ENCODE measurements around the gene GJB3.

The GJB3 gene

DNA sequence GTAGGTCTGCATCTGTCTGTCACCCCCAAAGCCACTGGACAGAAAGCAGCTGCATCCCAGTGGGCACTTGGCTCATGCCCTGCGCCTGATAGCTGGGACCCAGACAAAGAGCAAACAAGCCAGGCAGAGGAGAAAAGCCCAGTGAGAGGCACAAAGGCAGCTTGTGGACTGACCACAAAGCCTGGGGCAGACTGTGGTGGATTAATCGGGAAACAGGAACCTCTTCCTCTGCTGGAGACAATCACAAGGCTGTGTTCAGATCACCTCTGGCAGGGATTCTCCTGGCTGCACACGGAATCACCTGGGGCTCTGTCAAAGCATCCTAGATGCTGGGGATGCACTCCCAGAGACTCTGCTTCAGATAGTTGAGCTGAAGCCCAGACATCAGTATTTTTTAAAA lies 41.4 kb upstream of the GJB3 start:
- TF ChIP-seq EZH2 (IDR thresholded peaks at IDR 0.05; ENCODE audit: borderline replicate concordance, low read depth, low read length, severe bottlenecking): no peak
- TF ChIP-seq, protein P1, sequence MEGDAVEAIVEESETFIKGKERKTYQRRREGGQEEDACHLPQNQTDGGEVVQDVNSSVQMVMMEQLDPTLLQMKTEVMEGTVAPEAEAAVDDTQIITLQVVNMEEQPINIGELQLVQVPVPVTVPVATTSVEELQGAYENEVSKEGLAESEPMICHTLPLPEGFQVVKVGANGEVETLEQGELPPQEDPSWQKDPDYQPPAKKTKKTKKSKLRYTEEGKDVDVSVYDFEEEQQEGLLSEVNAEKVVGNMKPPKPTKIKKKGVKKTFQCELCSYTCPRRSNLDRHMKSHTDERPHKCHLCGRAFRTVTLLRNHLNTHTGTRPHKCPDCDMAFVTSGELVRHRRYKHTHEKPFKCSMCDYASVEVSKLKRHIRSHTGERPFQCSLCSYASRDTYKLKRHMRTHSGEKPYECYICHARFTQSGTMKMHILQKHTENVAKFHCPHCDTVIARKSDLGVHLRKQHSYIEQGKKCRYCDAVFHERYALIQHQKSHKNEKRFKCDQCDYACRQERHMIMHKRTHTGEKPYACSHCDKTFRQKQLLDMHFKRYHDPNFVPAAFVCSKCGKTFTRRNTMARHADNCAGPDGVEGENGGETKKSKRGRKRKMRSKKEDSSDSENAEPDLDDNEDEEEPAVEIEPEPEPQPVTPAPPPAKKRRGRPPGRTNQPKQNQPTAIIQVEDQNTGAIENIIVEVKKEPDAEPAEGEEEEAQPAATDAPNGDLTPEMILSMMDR (IDR thresholded peaks at IDR 0.05; ENCODE audit: borderline replicate concordance, extremely low read depth, low read length, poor library complexity, severe bottlenecking): no peak
- H3K36me3 ChIP-seq (ENCODE audit: insufficient read depth, low read length): no peaks in the 10 kb centered on the region
- H3K79me2 ChIP-seq (ENCODE audit: insufficient read depth, low read length): no peaks in the 10 kb centered on the region

GRCh38 chr1:34740161-34740868 lies 40.7 kb upstream of the GJB3 start:
- no peaks in the 10 kb centered on the region for H3K9me3 ChIP-seq (ENCODE audit: insufficient read depth, low read length, severe bottlenecking)
- H4K20me1 ChIP-seq (ENCODE audit: insufficient read depth, low read length): 0 out of 2 replicates have a peak, but pooled peaks cover 11% of the 10 kb centered on the region
- H3K27ac ChIP-seq (ENCODE audit: low read length): no peak overlapping the region
- H2AFZ ChIP-seq (ENCODE audit: low read depth, low read length): no peak overlapping the region
- no peak for DNase-seq
- H3K9ac ChIP-seq (ENCODE audit: low read depth, low read length): no peak overlapping the region
- H3K4me1 ChIP-seq (ENCODE audit: insufficient read depth, low read length): 0 out of 2 replicates have a peak, but pooled peaks cover 2% of the 10 kb centered on the region
- no peak for TF ChIP-seq EZH2 (IDR thresholded peaks at IDR 0.05; ENCODE audit: borderline replicate concordance, low read depth, low read length, severe bottlenecking)
- TF ChIP-seq, protein P1 (IDR thresholded peaks at IDR 0.05; ENCODE audit: borderline replicate concordance, extremely low read depth, low read length, poor library complexity, severe bottlenecking): no peak
- H3K4me2 ChIP-seq (ENCODE audit: insufficient read depth, low read length): no peak overlapping the region
- ATAC-seq (ENCODE audit: insufficient read depth, low read depth): no peak
- H3K79me2 ChIP-seq (ENCODE audit: insufficient read depth, low read length): no peaks in the 10 kb centered on the region
- H3K36me3 ChIP-seq (ENCODE audit: insufficient read depth, low read length): no peaks in the 10 kb centered on the region
- no peak overlapping the region for H3K4me3 ChIP-seq (ENCODE audit: low read depth in 1 of 2, low read length in 2 of 2)
- peaks cover 3% of the 10 kb centered on the region for H3K27me3 ChIP-seq (ENCODE audit: insufficient read depth, low read length, poor library complexity)

More for the DNA sequence above, 41.4 kb upstream of the GJB3 start:
- DNase-seq: no peak
- H3K4me3 ChIP-seq (ENCODE audit: low read depth in 1 of 2, low read length in 2 of 2): no peak overlapping the region
- no peak overlapping the region for H2AFZ ChIP-seq (ENCODE audit: low read depth, low read length)
- H3K9ac ChIP-seq (ENCODE audit: low read depth, low read length): no peak overlapping the region
- H3K27ac ChIP-seq (ENCODE audit: low read length): no peak overlapping the region
- 0 out of 2 replicates have a peak, but pooled peaks cover 2% of the 10 kb centered on the region for H3K4me1 ChIP-seq (ENCODE audit: insufficient read depth, low read length)
- no peak for ATAC-seq (ENCODE audit: insufficient read depth, low read depth)
- peaks cover under 1% of the 10 kb centered on the region for H3K27me3 ChIP-seq (ENCODE audit: insufficient read depth, low read length, poor library complexity)
- H4K20me1 ChIP-seq (ENCODE audit: insufficient read depth, low read length): 0 out of 2 replicates have a peak, but pooled peaks cover 11% of the 10 kb centered on the region
- no peak overlapping the region for H3K4me2 ChIP-seq (ENCODE audit: insufficient read depth, low read length)
- H3K9me3 ChIP-seq (ENCODE audit: insufficient read depth, low read length, severe bottlenecking): no peaks in the 10 kb centered on the region

DNA sequence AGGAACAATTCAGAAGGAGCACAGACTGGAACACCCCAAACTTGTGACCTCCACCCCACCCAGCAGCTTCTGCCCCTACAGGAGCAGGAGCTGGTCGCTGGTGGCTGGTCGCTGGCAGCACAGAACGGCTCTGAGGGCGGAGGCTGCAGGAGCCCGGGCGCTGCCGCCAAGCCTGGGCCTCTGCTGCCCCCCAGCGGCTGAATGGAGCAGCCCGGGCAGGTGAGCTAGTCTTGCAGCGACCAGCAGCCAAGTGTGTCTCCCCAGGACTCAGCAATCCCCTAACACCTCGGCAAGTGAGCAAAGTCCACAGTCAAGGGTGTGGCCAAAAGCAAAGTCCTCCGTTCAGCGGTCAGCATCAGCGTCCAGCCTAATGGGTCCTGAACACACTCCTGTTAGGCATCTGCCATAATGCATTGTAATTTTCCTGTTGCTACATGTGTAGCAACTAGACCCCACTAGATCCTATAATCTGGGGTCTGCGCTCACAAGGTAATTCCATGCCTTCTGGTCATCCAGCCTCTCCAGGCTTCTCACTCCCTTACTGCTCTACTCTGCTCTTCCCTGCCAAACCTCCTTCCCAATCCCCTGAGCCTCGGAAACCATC lies 38.2 kb upstream of the GJB3 start:
- peak; percentile 74 for DNase-seq
- ATAC-seq (ENCODE audit: insufficient read depth, low read depth): peak; percentile 99

More for the DNA sequence above, 38.2 kb upstream of the GJB3 start:
- H4K20me1 ChIP-seq (ENCODE audit: insufficient read depth, low read length): 0 out of 2 replicates have a peak, but pooled peaks cover 11% of the 10 kb centered on the region
- no peak for TF ChIP-seq EZH2 (IDR thresholded peaks at IDR 0.05; ENCODE audit: borderline replicate concordance, low read depth, low read length, severe bottlenecking)
- TF ChIP-seq, protein P1 (IDR thresholded peaks at IDR 0.05; ENCODE audit: borderline replicate concordance, extremely low read depth, low read length, poor library complexity, severe bottlenecking): peak; percentile 95
- no peak overlapping the region for H3K9ac ChIP-seq (ENCODE audit: low read depth, low read length)
- H3K9me3 ChIP-seq (ENCODE audit: insufficient read depth, low read length, severe bottlenecking): no peaks in the 10 kb centered on the region
- H3K27ac ChIP-seq (ENCODE audit: low read length): no peak overlapping the region
- no peak overlapping the region for H3K4me3 ChIP-seq (ENCODE audit: low read depth in 1 of 2, low read length in 2 of 2)
- H3K4me1 ChIP-seq (ENCODE audit: insufficient read depth, low read length): 0 out of 2 replicates have a peak, but pooled peaks cover 2% of the 10 kb centered on the region
- H3K79me2 ChIP-seq (ENCODE audit: insufficient read depth, low read length): no peaks in the 10 kb centered on the region
- no peak overlapping the region for H3K4me2 ChIP-seq (ENCODE audit: insufficient read depth, low read length)
- H2AFZ ChIP-seq (ENCODE audit: low read depth, low read length): no peak overlapping the region
- no peaks in the 10 kb centered on the region for H3K36me3 ChIP-seq (ENCODE audit: insufficient read depth, low read length)
- peaks cover 3% of the 10 kb centered on the region for H3K27me3 ChIP-seq (ENCODE audit: insufficient read depth, low read length, poor library complexity)

Measured in DND-41 (cell line).